Stomach (tissue), 9 donors: Measurements from ENCODE around the gene TTC32. TPM values are rescaled to one million over a fixed set of nuclear protein-coding genes. Genes with fewer than 3 reads are reported as not detected.

ENCODE experiments used
- DNase-seq, 2 donors: peaks; one replicate each; pipeline versions ENCODE4 v3.0.0 to v3.0.0-alpha.2; 2013 to 2019
- H3K27ac ChIP-seq, 5 donors: fragments of 200-600 bp in 4 of 5; sonication (generic) in 4 of 5; one replicate each; pipeline ENCODE4 v1.5.1; 2013 to 2019; ENCODE audit warnings: mild to moderate bottlenecking in 1 of 5, moderate library complexity in 1 of 5
- H3K27me3 ChIP-seq, 3 donors: fragments of 200-600 bp; sonication (generic); one replicate each; pipeline ENCODE4 v1.5.1; 2017 to 2019; ENCODE audit warnings: mixed run types in 1 of 3
- H3K36me3 ChIP-seq, 4 donors: fragments of 200-600 bp; sonication (generic); 1 replicate in 3 of 4; 2 replicates in 1 of 4; pipeline ENCODE4 v1.5.1; 2016 to 2019
- H3K4me1 ChIP-seq, 4 donors: fragments of 200-600 bp; sonication (generic); one replicate each; pipeline ENCODE4 v1.5.1; 2016 to 2019
- H3K4me3 ChIP-seq, 4 donors: fragments of 200-600 bp; sonication (generic) in 3 of 4; one replicate each; pipeline ENCODE4 v1.5.1; 2016 to 2019; ENCODE audit warnings: mild to moderate bottlenecking in 1 of 4
- H3K9me3 ChIP-seq, 4 donors: fragments of 200-600 bp; sonication (generic); one replicate each; pipeline ENCODE4 v1.5.1; 2016 to 2019
- CTCF ChIP-seq, 7 experiments: fragments of 450-650 bp in 4 of 7; fragments of 200-600 bp in 3 of 7; sonication (generic) in 3 of 7; IDR thresholded peaks; one replicate each; pipeline ENCODE4 v1.5.1; 2016 to 2019; ENCODE audit warnings: antibody characterized with exemption in 7 of 7, control low read depth in 2 of 7, mild to moderate bottlenecking in 1 of 7
- EP300 ChIP-seq: sonication (generic); formaldehyde crosslinking; IDR thresholded peaks from one replicate; pipeline ENCODE4 v1.6.1; 2017; ENCODE audit warnings: antibody characterized with exemption
- POLR2A ChIP-seq, 4 donors: fragments of 450-650 bp; IDR thresholded peaks; one replicate each; pipeline ENCODE4 v1.6.1; 2016; ENCODE audit warnings: antibody characterized with exemption in 4 of 4, control low read depth in 2 of 4, mild to moderate bottlenecking in 1 of 4, moderate library complexity in 1 of 4
- POLR2AphosphoS5 ChIP-seq, 3 donors: sonication (generic); formaldehyde crosslinking; IDR thresholded peaks; one replicate each; pipeline ENCODE4 v1.6.1; 2016; ENCODE audit warnings: antibody characterized with exemption in 3 of 3
- WGBS, 5 donors: extraction: QIAGEN DNeasy Blood & Tissue Kit in 3 of 5; methylation state at CpG; one replicate each; pipeline versions ENCODE4 v1.1.5 to v1.1.7; 2013 to 2018; 5-methylcytosine and 5-hydroxymethylcytosine counted together
- intact Hi-C: fragments of 100-400 bp; cut with DNase I; formaldehyde crosslinking; loops from one replicate; pipeline ENCODE4 v1.15.1; 2023; ENCODE audit warnings: low total_unique reads
- polyA plus RNA-seq, 3 donors: library from polyadenylated mRNA; stranded (reverse); fragments of 200-250 nt; gene quantifications; one replicate each; pipeline ENCODE4 v1.2.3, GENCODE V29; 2013
- total RNA-seq, 5 donors: library from RNA; depleted of rRNA; stranded (reverse); fragments of >200 nt; gene quantifications; one replicate each; pipeline versions ENCODE4 v1.1.0 to v1.2.3, GENCODE V29; 2014 to 2016
- donor health status: healthy with polysubstance abuse.
- donor health status: Bipolar disorder and iron deficiency.
- donor health status: healthy.

Gene TTC32
- total and polyA plus RNA-seq, 8 donors, result 4.1 to 35.4 (median 19.1) TPM; not detected in 1

- DNase-seq, result peak in 1 of 2 donors; percentile 27
- Histone ChIP-seq H3K27ac (no peak overlapping the region), H3K9me3 (no peaks in the 10 kb centered on the region), H3K4me3 (no peak overlapping the region), H3K4me1 (no peaks in the 10 kb centered on the region), H3K27me3 (no peaks in the 10 kb centered on the region), H3K36me3 (peaks cover 0 to 27% (median 12%) of the 10 kb centered on the region in 4 donors)
- 63 to 84% (median 66%) methylated on average over 5 to 6 of the region's 6 CpGs for WGBS, 5 donors
- TF ChIP-seq CTCF (IDR thresholded peaks at IDR 0.05) (no peak), POLR2AphosphoS5 (IDR thresholded peaks at IDR 0.05) (no peak), POLR2A (IDR thresholded peaks at IDR 0.05) (no peak), EP300 (no peak)
- intact Hi-C loops, result no loop called here
Measured at GRCh38 chr2:19916385-19916950, 14.7 kb upstream of the TTC32 start.

- no peak for TF ChIP-seq POLR2A (IDR thresholded peaks at IDR 0.05)
- no peak for TF ChIP-seq POLR2AphosphoS5 (IDR thresholded peaks at IDR 0.05)
- TF ChIP-seq CTCF (IDR thresholded peaks at IDR 0.05), result no peak
- no peak for TF ChIP-seq EP300
- Histone ChIP-seq H3K27me3 (no peaks in the 10 kb centered on the region), H3K4me3 (no peak overlapping the region), H3K27ac (no peak overlapping the region), H3K4me1 (no peaks in the 10 kb centered on the region), H3K9me3 (no peaks in the 10 kb centered on the region), H3K36me3 (peaks cover 0 to 31% (median 12%) of the 10 kb centered on the region in 4 donors)
- no peak for DNase-seq
- intact Hi-C loops, result no loop called here
- 86 to 94% (median 89%) methylated on average over 1 of the region's 1 CpG for WGBS, 5 donors
Measured at GRCh38 chr2:19914266-19914975, 12.6 kb upstream of the TTC32 start.

GRCh38 chr2:19911808-19912509 is 10.2 kb upstream of the TTC32 start:
- no peaks in the 10 kb centered on the region for H3K4me1 ChIP-seq
- peaks cover 0 to 28% (median 12%) of the 10 kb centered on the region in 4 donors for H3K36me3 ChIP-seq
- H3K27ac ChIP-seq, result no peak overlapping the region
- no peaks in the 10 kb centered on the region for H3K27me3 ChIP-seq
- no peak for DNase-seq
- no peaks in the 10 kb centered on the region for H3K9me3 ChIP-seq
- 92 to 97% (median 95%) methylated on average over 9 of the region's 9 CpGs for WGBS, 5 donors
- no peak overlapping the region for H3K4me3 ChIP-seq
- TF ChIP-seq POLR2A (IDR thresholded peaks at IDR 0.05) (no peak), EP300 (no peak), CTCF (IDR thresholded peaks at IDR 0.05) (no peak), POLR2AphosphoS5 (IDR thresholded peaks at IDR 0.05) (no peak)
- intact Hi-C loops, result no loop called here

GRCh38 chr2:19902216-19902740 is 495 bp upstream of the TTC32 start:
- Histone ChIP-seq H3K4me1 (peaks cover 28 to 42% (median 35%) of the 10 kb centered on the region in 4 donors), H3K4me3 (peak overlapping the region; percentile 76 to 88 (median 84)), H3K9me3 (no peaks in the 10 kb centered on the region), H3K27ac (peak overlapping the region; percentile 89 to 96 (median 94)), H3K27me3 (no peaks in the 10 kb centered on the region), H3K36me3 (no peaks in the 10 kb centered on the region)
- WGBS, 5 donors, result 0 to 2% (median 1%) methylated on average over 20 to 21 of the region's 21 CpGs
- DNase-seq, result peak in 1 of 2 donors; percentile 55
- no peak for TF ChIP-seq POLR2AphosphoS5 (IDR thresholded peaks at IDR 0.05)
- intact Hi-C loops, result no loop called here
